Upper lobe of left lung (tissue), 4 donors: ENCODE results near the gene FAM217A.

Source experiments
- CTCF ChIP-seq, 6 experiments: fragments of 450-650 bp in 4 of 6; fragments of 200-600 bp in 2 of 6; sonication (generic) in 2 of 6; IDR thresholded peaks; one replicate each; pipeline ENCODE4 v1.5.1; 2016 to 2019; ENCODE audit warnings: antibody characterized with exemption in 6 of 6
- EP300 ChIP-seq, 4 donors: sonication (generic); formaldehyde crosslinking; IDR thresholded peaks; one replicate each; pipeline ENCODE4 v1.5.1; 2017; ENCODE audit warnings: antibody characterized with exemption in 4 of 4, control low read depth in 2 of 4
- POLR2A ChIP-seq, 4 donors: fragments of 450-650 bp; IDR thresholded peaks; one replicate each; pipeline ENCODE4 v1.5.1; 2016 to 2017; ENCODE audit warnings: antibody characterized with exemption in 4 of 4, mild to moderate bottlenecking in 2 of 4

GRCh38 chr6:4031442-4031841 lies 47.5 kb downstream of the FAM217A start:
- TF ChIP-seq CTCF (IDR thresholded peaks at IDR 0.05) = no peak
- TF ChIP-seq EP300 (IDR thresholded peaks at IDR 0.05) = no peak
- no peak for TF ChIP-seq POLR2A (IDR thresholded peaks at IDR 0.05)
